Measurements from ENCODE around the gene KMO. TPM values are rescaled to one million over a fixed set of nuclear protein-coding genes. Genes with fewer than 3 reads are reported as not detected.

The KMO gene
- total RNA-seq, 1 experiment from 2014 or later: not detected

GRCh38 chr1:241520080-241520465 lies 12.1 kb upstream of the KMO start:
- no peaks in the 10 kb centered on the region for H3K9me3 Mint-ChIP-seq
- peaks cover 9% of the 10 kb centered on the region for H3K27me3 Mint-ChIP-seq (ENCODE audit: low read depth)
- no peak for ATAC-seq
- peaks cover 11% of the 10 kb centered on the region for H3K36me3 Mint-ChIP-seq
- H3K4me1 Mint-ChIP-seq: peaks cover 8% of the 10 kb centered on the region
- no peak overlapping the region for H3K27ac Mint-ChIP-seq
- no peak for TF ChIP-seq ARID4B (CRISPR knock-in tag; IDR thresholded peaks at IDR 0.05; ENCODE audit: borderline replicate concordance)
- TF ChIP-seq TCF7 (CRISPR knock-in tag; IDR thresholded peaks at IDR 0.05; ENCODE audit: low read depth): no peak
- no peak for TF ChIP-seq ZNF263 (CRISPR knock-in tag; IDR thresholded peaks at IDR 0.05; ENCODE audit: low read depth)
- TF ChIP-seq FOXJ3 (CRISPR knock-in tag; IDR thresholded peaks at IDR 0.05; ENCODE audit: borderline replicate concordance): no peak
- no peak for TF ChIP-seq HMGA2 (CRISPR knock-in tag; IDR thresholded peaks at IDR 0.05)
- no peak for TF ChIP-seq GABPB1 (CRISPR knock-in tag; IDR thresholded peaks at IDR 0.05)
- no peak for TF ChIP-seq PREB (CRISPR knock-in tag; IDR thresholded peaks at IDR 0.05; ENCODE audit: borderline replicate concordance)
- no peak for TF ChIP-seq MYBL2 (CRISPR knock-in tag; IDR thresholded peaks at IDR 0.05)
- no peak for TF ChIP-seq STAT6 (CRISPR knock-in tag; conservative IDR thresholded peaks at IDR 0.05; ENCODE audit: low read depth)
- no peak for TF ChIP-seq CREB1 (CRISPR knock-in tag; IDR thresholded peaks at IDR 0.05)
- no peak for TF ChIP-seq MXD4 (CRISPR knock-in tag; IDR thresholded peaks at IDR 0.05; ENCODE audit: borderline replicate concordance)
- no peak for TF ChIP-seq ZNF396 (CRISPR knock-in tag; IDR thresholded peaks at IDR 0.05; ENCODE audit: borderline replicate concordance)
- no peak for TF ChIP-seq ATF2 (CRISPR knock-in tag; IDR thresholded peaks at IDR 0.05; ENCODE audit: borderline replicate concordance, low read depth)
- TF ChIP-seq GTF2I (CRISPR knock-in tag; conservative IDR thresholded peaks at IDR 0.05): no peak
- no peak for TF ChIP-seq TP53 (CRISPR knock-in tag; IDR thresholded peaks at IDR 0.05)
- TF ChIP-seq GRHL2 (CRISPR knock-in tag; IDR thresholded peaks at IDR 0.05; ENCODE audit: insufficient replicate concordance, severe bottlenecking): no peak
- TF ChIP-seq TEAD1 (CRISPR knock-in tag; IDR thresholded peaks at IDR 0.05): no peak
- no peak for DNase-seq (ENCODE audit: low spot score)
- no peak overlapping the region for H3K4me3 Mint-ChIP-seq
- CTCF ChIA-PET: no interaction called here
- POLR2A ChIA-PET: no interaction called here

- Mint-ChIP-seq H3K4me3 (no peak overlapping the region), H3K27me3 (ENCODE audit: low read depth) (peaks cover 9% of the 10 kb centered on the region), H3K9me3 (no peaks in the 10 kb centered on the region), H3K27ac (no peak overlapping the region), H3K36me3 (peaks cover 4% of the 10 kb centered on the region), H3K4me1 (peaks cover 8% of the 10 kb centered on the region)
- no peak for ATAC-seq
- ChIA-PET CTCF (no interaction called here), POLR2A (no interaction called here)
- DNase-seq (ENCODE audit: low spot score): no peak
- TF ChIP-seq NFATC4 (CRISPR knock-in tag; IDR thresholded peaks at IDR 0.05) (no peak), FOXK1 (CRISPR knock-in tag; IDR thresholded peaks at IDR 0.05) (no peak), AR (CRISPR knock-in tag; IDR thresholded peaks at IDR 0.05) (no peak), IRF2 (CRISPR knock-in tag; IDR thresholded peaks at IDR 0.05; ENCODE audit: borderline replicate concordance, low read depth) (no peak), TEAD1 (CRISPR knock-in tag; IDR thresholded peaks at IDR 0.05) (no peak), TEAD4 (CRISPR knock-in tag; IDR thresholded peaks at IDR 0.05) (no peak), ATF3 (CRISPR knock-in tag; conservative IDR thresholded peaks at IDR 0.05) (no peak), ZNF671 (CRISPR knock-in tag; IDR thresholded peaks at IDR 0.05) (no peak), TP53 (CRISPR knock-in tag; IDR thresholded peaks at IDR 0.05) (no peak)
Observed at GRCh38 chr1:241521718-241522117, 10.5 kb upstream of the KMO start.

Measured in WTC11 (cell line).